ENCODE results near the gene OLA1.

DNA sequence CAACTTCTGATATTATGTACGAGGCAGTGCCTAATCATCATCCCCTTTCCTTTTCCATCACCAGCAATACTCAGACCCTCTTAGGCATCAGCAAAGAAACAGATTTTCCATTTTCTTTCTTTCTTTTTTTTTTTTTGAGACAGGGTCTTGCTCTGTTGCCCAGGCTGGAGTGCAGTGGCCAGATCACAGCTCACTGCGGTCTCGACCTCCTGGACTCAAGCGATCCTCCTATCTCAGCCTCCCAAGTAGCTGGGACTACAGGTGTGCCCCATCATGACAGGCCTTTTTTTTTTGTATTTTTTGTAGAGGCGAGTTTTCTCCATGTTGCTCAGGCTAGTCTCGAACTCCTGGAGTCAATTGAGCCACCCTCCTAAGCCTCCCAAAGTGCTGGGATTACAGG lies 5.9 kb upstream of the OLA1 start:
- TF ChIP-seq, protein P1, sequence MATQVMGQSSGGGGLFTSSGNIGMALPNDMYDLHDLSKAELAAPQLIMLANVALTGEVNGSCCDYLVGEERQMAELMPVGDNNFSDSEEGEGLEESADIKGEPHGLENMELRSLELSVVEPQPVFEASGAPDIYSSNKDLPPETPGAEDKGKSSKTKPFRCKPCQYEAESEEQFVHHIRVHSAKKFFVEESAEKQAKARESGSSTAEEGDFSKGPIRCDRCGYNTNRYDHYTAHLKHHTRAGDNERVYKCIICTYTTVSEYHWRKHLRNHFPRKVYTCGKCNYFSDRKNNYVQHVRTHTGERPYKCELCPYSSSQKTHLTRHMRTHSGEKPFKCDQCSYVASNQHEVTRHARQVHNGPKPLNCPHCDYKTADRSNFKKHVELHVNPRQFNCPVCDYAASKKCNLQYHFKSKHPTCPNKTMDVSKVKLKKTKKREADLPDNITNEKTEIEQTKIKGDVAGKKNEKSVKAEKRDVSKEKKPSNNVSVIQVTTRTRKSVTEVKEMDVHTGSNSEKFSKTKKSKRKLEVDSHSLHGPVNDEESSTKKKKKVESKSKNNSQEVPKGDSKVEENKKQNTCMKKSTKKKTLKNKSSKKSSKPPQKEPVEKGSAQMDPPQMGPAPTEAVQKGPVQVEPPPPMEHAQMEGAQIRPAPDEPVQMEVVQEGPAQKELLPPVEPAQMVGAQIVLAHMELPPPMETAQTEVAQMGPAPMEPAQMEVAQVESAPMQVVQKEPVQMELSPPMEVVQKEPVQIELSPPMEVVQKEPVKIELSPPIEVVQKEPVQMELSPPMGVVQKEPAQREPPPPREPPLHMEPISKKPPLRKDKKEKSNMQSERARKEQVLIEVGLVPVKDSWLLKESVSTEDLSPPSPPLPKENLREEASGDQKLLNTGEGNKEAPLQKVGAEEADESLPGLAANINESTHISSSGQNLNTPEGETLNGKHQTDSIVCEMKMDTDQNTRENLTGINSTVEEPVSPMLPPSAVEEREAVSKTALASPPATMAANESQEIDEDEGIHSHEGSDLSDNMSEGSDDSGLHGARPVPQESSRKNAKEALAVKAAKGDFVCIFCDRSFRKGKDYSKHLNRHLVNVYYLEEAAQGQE (IDR thresholded peaks at IDR 0.05; ENCODE audit: insufficient read depth in 1 of 2, low read depth in 2 of 2, low read length in 2 of 2), result no peak
- TF ChIP-seq SIN3A (IDR thresholded peaks at IDR 0.05; ENCODE audit: borderline replicate concordance, insufficient read depth, low read length) (no peak), TAF1 (IDR thresholded peaks at IDR 0.05; ENCODE audit: borderline replicate concordance, insufficient read depth, low read length) (no peak)

All from PFSK-1 (cell line).